Measurements from ENCODE around the gene JARID2.

Gene JARID2

DNA sequence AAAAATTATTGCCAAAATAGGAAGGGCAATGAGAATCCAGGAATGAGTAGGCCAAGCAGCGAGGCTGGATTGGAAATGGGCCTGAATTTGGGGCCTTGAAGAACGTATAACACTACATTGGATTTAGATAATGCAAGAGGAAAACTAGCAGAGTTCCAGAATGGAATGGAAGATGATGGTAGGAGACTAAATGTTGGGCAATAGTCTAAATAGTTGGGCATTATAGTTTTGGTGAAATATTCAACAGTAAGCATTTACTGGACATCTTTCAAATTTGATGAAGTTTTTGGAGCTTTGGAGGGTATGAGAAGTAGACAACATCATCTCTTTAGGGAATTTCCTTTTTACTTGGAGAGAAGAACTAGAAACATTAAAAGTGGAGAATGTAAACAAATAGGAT lies 3.4 kb upstream of the JARID2 start:
- ChIA-PET CTCF (no interaction called here), POLR2A (no interaction called here)
- Histone ChIP-seq H3K4me1 (ENCODE audit: control extremely low read depth in 1 of 4, control insufficient read depth in 4 of 4, insufficient read depth in 4 of 4, low read length in 3 of 4) (peaks cover 1 to 24% (median 18%) of the 10 kb centered on the region in 4 experiments), H3K36me3 (ENCODE audit: control insufficient read depth in 4 of 4, insufficient read depth in 4 of 4, low read length in 3 of 4) (no peaks in the 10 kb centered on the region), H3K27me3 (replicated peaks in 2 of 5; ENCODE audit: control insufficient read depth in 4 of 5, insufficient read depth in 5 of 5, low read length in 4 of 5) (no peaks in the 10 kb centered on the region), H3K4me3 (ENCODE audit: control insufficient read depth in 1 of 7, extremely low read depth in 1 of 7, insufficient read depth in 4 of 7, low read depth in 2 of 7, low read length in 6 of 7) (no peak overlapping the region), H3K9me3 (ENCODE audit: control extremely low read depth in 1 of 5, control insufficient read depth in 4 of 5, insufficient read depth in 2 of 5, low read depth in 1 of 5, low read length in 4 of 5) (no peaks in the 10 kb centered on the region), H3K27ac (ENCODE audit: insufficient read depth in 1 of 2, low read depth in 1 of 2, low read length in 2 of 2, poor library complexity in 1 of 2, severe bottlenecking in 2 of 2) (no peak overlapping the region)
- WGBS (ENCODE audit: insufficient coverage), result 100% methylated on average over 2 of the region's 2 CpGs
- no peak for DNase-seq

DNA sequence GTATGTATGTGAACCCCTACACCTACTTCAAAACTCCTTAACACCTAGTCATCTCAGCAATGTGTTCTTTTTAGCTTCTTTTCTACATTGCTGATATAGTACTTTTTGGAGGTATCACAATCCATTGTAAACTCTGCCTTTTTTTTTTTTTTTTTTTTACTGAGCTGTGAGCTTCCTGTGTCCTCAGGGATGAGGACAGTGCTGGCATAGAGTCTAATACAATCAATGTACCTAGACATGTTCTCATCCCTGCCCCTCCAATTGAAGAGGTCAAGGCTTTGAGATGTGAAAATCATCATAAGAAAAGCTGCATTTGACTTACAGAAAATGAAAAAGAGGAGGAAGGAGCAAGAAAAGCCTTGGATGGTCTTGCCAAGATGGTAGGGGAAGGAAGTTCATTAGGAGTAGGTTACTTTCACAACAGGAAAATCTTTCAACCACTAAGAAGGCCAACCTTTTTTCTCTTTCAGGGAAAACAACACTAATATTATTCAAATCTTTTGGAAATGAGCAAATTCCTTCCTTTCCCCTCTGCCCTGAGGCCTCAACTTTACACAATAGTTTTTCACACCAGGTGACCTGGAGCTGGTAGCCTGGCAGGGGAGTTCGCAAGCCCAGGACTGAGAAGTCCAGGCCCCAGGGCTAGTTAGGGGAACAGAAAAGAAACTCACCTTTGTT lies 2.8 kb upstream of the JARID2 start:
- DNase-seq, result no peak
- H3K27ac ChIP-seq (ENCODE audit: insufficient read depth in 1 of 2, low read depth in 1 of 2, low read length in 2 of 2, poor library complexity in 1 of 2, severe bottlenecking in 2 of 2), result no peak overlapping the region
- H3K36me3 ChIP-seq (ENCODE audit: control insufficient read depth in 4 of 4, insufficient read depth in 4 of 4, low read length in 3 of 4), result no peaks in the 10 kb centered on the region
- ChIA-PET CTCF (interaction anchor here (0.7 kb wide), 1 partner anchor 10 kb away, joined by 3 read pairs; no protein-coding TSS in a partner anchor), POLR2A (no interaction called here)
- peaks cover 1 to 24% (median 18%) of the 10 kb centered on the region in 4 experiments for H3K4me1 ChIP-seq (ENCODE audit: control extremely low read depth in 1 of 4, control insufficient read depth in 4 of 4, insufficient read depth in 4 of 4, low read length in 3 of 4)
- no peaks in the 10 kb centered on the region for H3K9me3 ChIP-seq (ENCODE audit: control extremely low read depth in 1 of 5, control insufficient read depth in 4 of 5, insufficient read depth in 2 of 5, low read depth in 1 of 5, low read length in 4 of 5)
- 100% methylated on average over 1 of the region's 1 CpG for WGBS (ENCODE audit: insufficient coverage)
- no peak overlapping the region for H3K4me3 ChIP-seq (ENCODE audit: control insufficient read depth in 1 of 7, extremely low read depth in 1 of 7, insufficient read depth in 4 of 7, low read depth in 2 of 7, low read length in 6 of 7)
- H3K27me3 ChIP-seq (replicated peaks in 2 of 5; ENCODE audit: control insufficient read depth in 4 of 5, insufficient read depth in 5 of 5, low read length in 4 of 5), result no peaks in the 10 kb centered on the region

DNA sequence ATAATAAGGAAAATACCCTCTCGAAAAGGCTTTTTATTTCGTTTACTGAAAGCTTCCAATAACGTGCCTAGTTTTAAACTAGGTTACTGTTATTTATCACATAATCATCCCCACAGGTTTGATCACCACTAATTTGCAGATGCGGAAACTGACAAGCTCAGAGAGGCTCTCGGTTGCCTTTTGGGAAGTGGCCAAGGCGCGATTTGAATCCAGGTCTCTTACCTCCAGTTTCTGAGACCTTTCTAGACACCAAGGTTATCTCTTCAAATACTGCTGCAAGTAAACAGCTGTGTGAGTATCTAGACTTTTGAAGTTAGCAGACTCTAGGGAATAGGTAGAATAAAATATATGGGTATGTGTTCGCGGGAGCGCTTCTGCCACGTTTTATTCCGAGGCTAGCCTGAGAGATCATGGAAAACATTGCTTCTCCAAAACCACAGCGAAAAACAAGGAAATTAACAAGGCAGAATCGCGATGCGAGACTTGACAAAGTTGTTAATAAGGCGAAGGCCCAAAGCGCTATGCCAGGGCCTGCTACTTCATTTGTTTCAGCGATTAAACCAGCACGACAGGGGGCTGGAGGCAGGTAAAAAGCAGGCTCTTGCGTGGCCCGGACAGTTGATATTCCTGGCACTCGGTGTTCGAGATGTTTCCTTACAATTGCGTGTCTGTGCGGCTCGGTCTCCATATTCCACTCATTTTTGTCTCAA lies 1.8 kb upstream of the JARID2 start:
- DNase-seq, result no peak
- Histone ChIP-seq H3K36me3 (ENCODE audit: control insufficient read depth in 4 of 4, insufficient read depth in 4 of 4, low read length in 3 of 4) (no peaks in the 10 kb centered on the region), H3K4me3 (ENCODE audit: control insufficient read depth in 1 of 7, extremely low read depth in 1 of 7, insufficient read depth in 4 of 7, low read depth in 2 of 7, low read length in 6 of 7) (peak overlapping the region; percentile 53 to 96 (median 80)), H3K27ac (ENCODE audit: insufficient read depth in 1 of 2, low read depth in 1 of 2, low read length in 2 of 2, poor library complexity in 1 of 2, severe bottlenecking in 2 of 2) (peak overlapping the region; percentile 40 to 89), H3K27me3 (replicated peaks in 2 of 5; ENCODE audit: control insufficient read depth in 4 of 5, insufficient read depth in 5 of 5, low read length in 4 of 5) (no peaks in the 10 kb centered on the region), H3K9me3 (ENCODE audit: control extremely low read depth in 1 of 5, control insufficient read depth in 4 of 5, insufficient read depth in 2 of 5, low read depth in 1 of 5, low read length in 4 of 5) (no peaks in the 10 kb centered on the region), H3K4me1 (ENCODE audit: control extremely low read depth in 1 of 4, control insufficient read depth in 4 of 4, insufficient read depth in 4 of 4, low read length in 3 of 4) (peaks cover 1 to 27% (median 22%) of the 10 kb centered on the region in 4 experiments)
- CTCF ChIA-PET, result interaction anchor here (0.7 kb wide), 1 partner anchor 11 kb away, joined by 3 read pairs; no protein-coding TSS in a partner anchor
- 59% methylated on average over 20 of the region's 27 CpGs for WGBS (ENCODE audit: insufficient coverage)
- POLR2A ChIA-PET, result interaction anchor here (0.6 kb wide), 1 partner anchor 19 kb away, joined by 3 read pairs; no protein-coding TSS in a partner anchor

DNA sequence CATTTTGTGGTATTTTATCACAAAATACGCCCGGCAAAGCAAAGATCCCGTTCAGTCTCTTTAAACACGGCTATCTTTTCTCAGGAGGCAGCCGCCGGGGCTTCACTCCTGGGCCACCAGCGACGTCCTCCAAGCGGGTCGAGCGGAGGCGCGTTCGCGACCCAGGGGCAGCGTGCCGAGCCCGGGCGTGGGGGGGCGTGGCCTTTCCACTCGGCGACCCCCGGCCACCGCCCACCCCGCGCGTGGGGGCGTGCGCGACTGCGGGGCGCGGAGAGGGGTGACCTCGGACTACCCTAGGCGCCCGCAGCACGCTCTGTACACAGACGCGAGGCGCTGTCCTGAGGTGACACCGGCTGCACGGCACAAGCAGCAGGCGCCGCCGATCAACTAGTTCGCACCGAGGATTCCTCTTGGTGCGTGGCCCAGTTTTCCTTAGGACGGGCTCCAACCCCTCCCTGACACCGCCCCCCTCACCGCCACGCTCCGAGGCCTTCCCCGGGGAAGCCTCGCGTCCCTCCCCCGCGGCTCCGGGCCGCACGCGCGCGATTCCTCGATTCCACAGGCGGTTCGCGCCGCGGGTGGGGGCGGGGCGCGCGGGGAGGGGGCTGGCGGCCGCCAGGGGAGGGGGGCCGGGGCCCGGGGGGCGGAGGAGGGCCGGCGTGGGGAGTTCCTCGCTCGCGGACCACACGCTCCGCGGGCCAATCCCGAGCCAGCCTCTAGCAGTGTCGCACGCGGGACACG lies 1.1 kb upstream of the JARID2 start:
- CTCF ChIA-PET, result interaction anchor here (1.0 to 1.1 kb wide), 2 partner anchors 20 to 24 kb away, joined by 3 to 4 read pairs; no protein-coding TSS in a partner anchor
- Histone ChIP-seq H3K4me3 (ENCODE audit: control insufficient read depth in 1 of 7, extremely low read depth in 1 of 7, insufficient read depth in 4 of 7, low read depth in 2 of 7, low read length in 6 of 7) (peak overlapping the region; percentile 80 to 100 (median 94)), H3K36me3 (ENCODE audit: control insufficient read depth in 4 of 4, insufficient read depth in 4 of 4, low read length in 3 of 4) (no peaks in the 10 kb centered on the region), H3K9me3 (ENCODE audit: control extremely low read depth in 1 of 5, control insufficient read depth in 4 of 5, insufficient read depth in 2 of 5, low read depth in 1 of 5, low read length in 4 of 5) (no peaks in the 10 kb centered on the region), H3K4me1 (ENCODE audit: control extremely low read depth in 1 of 4, control insufficient read depth in 4 of 4, insufficient read depth in 4 of 4, low read length in 3 of 4) (peaks cover 3 to 34% (median 29%) of the 10 kb centered on the region in 4 experiments), H3K27me3 (replicated peaks in 2 of 5; ENCODE audit: control insufficient read depth in 4 of 5, insufficient read depth in 5 of 5, low read length in 4 of 5) (no peaks in the 10 kb centered on the region), H3K27ac (ENCODE audit: insufficient read depth in 1 of 2, low read depth in 1 of 2, low read length in 2 of 2, poor library complexity in 1 of 2, severe bottlenecking in 2 of 2) (peak overlapping the region; percentile 75 to 89)
- POLR2A ChIA-PET, result interaction anchor here (0.5 to 1.2 kb wide), 5 partner anchors 13 to 420 kb away, joined by 3 to 5 read pairs (median 3); no protein-coding TSS in a partner anchor
- WGBS (ENCODE audit: insufficient coverage), result 0% methylated on average over 67 of the region's 92 CpGs
- DNase-seq, result peak; percentile 75 to 92 (median 87)

DNA sequence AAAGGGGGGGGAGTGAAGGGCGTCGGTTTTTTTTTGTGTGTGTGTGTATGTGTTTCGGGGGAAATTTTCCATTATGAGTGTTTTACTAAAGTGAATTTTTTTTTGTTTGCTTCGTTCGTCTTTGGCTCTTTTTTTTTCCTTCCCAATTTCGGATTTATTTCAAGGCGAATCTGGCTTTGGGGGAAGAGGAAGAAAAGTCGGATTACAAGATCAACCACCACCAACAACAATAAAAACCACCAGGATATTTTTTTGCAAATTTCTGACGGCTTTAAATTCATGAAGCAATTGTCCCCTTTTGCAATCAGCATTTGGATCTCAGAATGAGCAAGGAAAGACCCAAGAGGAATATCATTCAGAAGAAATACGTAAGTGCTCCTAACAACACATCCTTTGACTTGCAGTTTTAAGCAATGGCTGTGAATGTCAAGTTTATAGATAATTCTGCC lies 372 bp downstream of the JARID2 start:
- Histone ChIP-seq H3K36me3 (ENCODE audit: control insufficient read depth in 4 of 4, insufficient read depth in 4 of 4, low read length in 3 of 4) (no peaks in the 10 kb centered on the region), H3K27me3 (replicated peaks in 2 of 5; ENCODE audit: control insufficient read depth in 4 of 5, insufficient read depth in 5 of 5, low read length in 4 of 5) (no peaks in the 10 kb centered on the region), H3K4me1 (ENCODE audit: control extremely low read depth in 1 of 4, control insufficient read depth in 4 of 4, insufficient read depth in 4 of 4, low read length in 3 of 4) (peaks cover 5 to 48% (median 43%) of the 10 kb centered on the region in 4 experiments), H3K4me3 (ENCODE audit: control insufficient read depth in 1 of 7, extremely low read depth in 1 of 7, insufficient read depth in 4 of 7, low read depth in 2 of 7, low read length in 6 of 7) (peak overlapping the region; percentile 80 to 100 (median 94)), H3K9me3 (ENCODE audit: control extremely low read depth in 1 of 5, control insufficient read depth in 4 of 5, insufficient read depth in 2 of 5, low read depth in 1 of 5, low read length in 4 of 5) (no peaks in the 10 kb centered on the region), H3K27ac (ENCODE audit: insufficient read depth in 1 of 2, low read depth in 1 of 2, low read length in 2 of 2, poor library complexity in 1 of 2, severe bottlenecking in 2 of 2) (peak overlapping the region; percentile 56 to 89)
- no peak for DNase-seq
- ChIA-PET POLR2A (no interaction called here), CTCF (interaction anchor here (1.6 kb wide), 1 partner anchor 144 kb away, joined by 6 read pairs; no protein-coding TSS in a partner anchor)
- 0% methylated on average over 6 of the region's 10 CpGs for WGBS (ENCODE audit: insufficient coverage)

DNA sequence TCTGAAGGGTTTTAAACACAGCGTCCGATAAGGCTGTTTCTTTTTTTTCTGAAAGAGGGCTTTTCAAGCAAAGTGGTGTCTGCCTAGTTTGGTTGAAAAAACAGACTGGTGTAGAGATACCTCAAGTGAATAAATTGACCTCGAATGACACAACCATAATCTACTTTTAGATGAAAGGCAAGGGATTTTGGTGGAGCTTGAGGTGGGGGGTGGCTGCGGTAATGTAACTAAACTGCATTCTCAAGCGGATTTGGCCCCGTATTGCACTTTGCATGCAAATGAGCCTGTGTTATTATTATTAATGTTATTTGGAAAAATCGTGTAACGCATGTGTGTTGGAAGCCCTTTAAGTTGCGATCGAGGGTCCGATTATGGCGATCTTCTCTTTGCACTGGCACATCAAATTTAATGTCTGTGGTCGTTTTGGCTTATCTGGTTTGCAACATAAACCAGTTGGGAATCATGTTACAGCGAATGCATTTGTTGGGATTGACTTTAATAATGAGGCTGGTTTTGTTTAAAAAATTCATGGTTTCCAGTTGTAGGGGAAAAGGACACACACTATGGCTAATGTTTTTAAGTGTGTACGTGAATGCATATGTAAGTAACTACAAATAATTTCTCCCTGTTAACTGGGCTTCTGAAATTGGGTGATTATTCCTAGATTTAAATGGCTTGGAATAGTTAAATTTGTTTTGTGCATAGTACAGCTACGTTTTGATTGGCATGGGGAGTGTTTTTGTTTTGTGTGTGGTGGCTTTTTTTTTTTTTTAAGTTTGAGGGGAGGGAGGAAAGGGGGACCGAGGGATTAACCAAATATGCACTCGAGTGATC lies 1.0 kb downstream of the JARID2 start:
- peak in 2 of 3 donors; percentile 54 to 68 for DNase-seq
- Histone ChIP-seq H3K9me3 (ENCODE audit: control extremely low read depth in 1 of 5, control insufficient read depth in 4 of 5, insufficient read depth in 2 of 5, low read depth in 1 of 5, low read length in 4 of 5) (no peaks in the 10 kb centered on the region), H3K4me1 (ENCODE audit: control extremely low read depth in 1 of 4, control insufficient read depth in 4 of 4, insufficient read depth in 4 of 4, low read length in 3 of 4) (peaks cover 7 to 55% (median 49%) of the 10 kb centered on the region in 4 experiments), H3K36me3 (ENCODE audit: control insufficient read depth in 4 of 4, insufficient read depth in 4 of 4, low read length in 3 of 4) (no peaks in the 10 kb centered on the region), H3K4me3 (ENCODE audit: control insufficient read depth in 1 of 7, extremely low read depth in 1 of 7, insufficient read depth in 4 of 7, low read depth in 2 of 7, low read length in 6 of 7) (peak overlapping the region in 6 of 7 experiments; percentile 89 to 100 (median 95)), H3K27ac (ENCODE audit: insufficient read depth in 1 of 2, low read depth in 1 of 2, low read length in 2 of 2, poor library complexity in 1 of 2, severe bottlenecking in 2 of 2) (peak overlapping the region; percentile 56 to 89), H3K27me3 (replicated peaks in 2 of 5; ENCODE audit: control insufficient read depth in 4 of 5, insufficient read depth in 5 of 5, low read length in 4 of 5) (no peaks in the 10 kb centered on the region)
- ChIA-PET CTCF (interaction anchor here (0.9 to 1.6 kb wide), 6 partner anchors 9 to 144 kb away, joined by 3 to 6 read pairs (median 5); no protein-coding TSS in a partner anchor), POLR2A (interaction anchor here (0.6 kb wide), 1 partner anchor 53 kb away, joined by 3 read pairs; no protein-coding TSS in a partner anchor)
- 0% methylated on average over 11 of the region's 18 CpGs for WGBS (ENCODE audit: insufficient coverage)

All from common myeloid progenitor, CD34-positive (primary cell).